ENCODE measurements around the gene ELP2.

ELP2 gene

DNA sequence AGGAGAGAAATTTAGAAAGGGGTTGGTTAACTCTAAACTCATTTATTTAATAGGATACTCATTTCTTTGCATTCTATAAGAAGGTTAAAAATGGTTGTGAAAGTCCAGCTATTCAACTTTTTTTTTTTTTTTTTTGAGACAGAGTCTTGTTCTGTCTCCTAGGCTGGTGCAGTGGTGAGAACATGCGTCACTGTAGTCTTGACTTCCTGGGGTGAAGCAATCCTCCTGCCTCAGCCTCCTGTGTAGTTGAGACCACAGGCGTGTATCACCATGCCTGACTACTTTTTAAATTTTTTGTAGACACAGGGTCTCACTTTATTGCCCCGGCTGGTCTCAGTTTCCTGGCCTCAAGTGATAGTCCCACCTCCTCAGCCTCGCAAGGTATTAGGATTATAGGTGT is 11.9 kb downstream of the ELP2 start:
- Histone ChIP-seq H3K36me3 (peaks cover 96 to 100% (median 98%) of the 10 kb centered on the region in 11 experiments), H3K9ac (no peak overlapping the region)

DNA sequence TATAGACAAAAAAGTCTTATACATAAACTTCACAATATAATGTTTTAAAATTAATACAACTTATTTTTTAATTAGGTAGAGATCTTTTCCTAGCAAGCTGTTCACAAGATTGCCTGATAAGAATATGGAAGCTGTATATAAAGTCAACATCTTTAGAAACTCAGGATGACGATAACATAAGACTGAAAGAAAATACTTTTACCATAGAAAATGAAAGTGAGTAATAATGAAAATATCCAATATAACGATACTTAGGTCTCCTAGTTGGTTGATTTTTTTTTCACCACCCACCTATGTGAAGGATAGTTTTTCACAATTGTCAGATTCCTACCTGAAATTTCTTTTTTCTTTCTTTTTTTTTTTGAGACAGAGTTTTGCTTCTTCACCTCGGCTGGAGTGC is 13.1 kb downstream of the ELP2 start:
- H3K4me2 ChIP-seq = no peak overlapping the region
- no peak overlapping the region for H3K27ac ChIP-seq
- no peak overlapping the region for H3K4me3 ChIP-seq
- H3K36me3 ChIP-seq = peaks cover 96 to 100% (median 98%) of the 10 kb centered on the region in 11 experiments
- peaks cover 0 to 13% (median 0%) of the 10 kb centered on the region in 10 experiments; a peak in 3 of 20 replicates for H3K4me1 ChIP-seq
- H3K27me3 ChIP-seq = no peaks in the 10 kb centered on the region
- no peak for TF ChIP-seq Cebpa-rat (IDR thresholded peaks at IDR 0.05)
- H4K20me1 ChIP-seq = peaks cover 0 to 28% (median 4%) of the 10 kb centered on the region in 11 experiments; a peak in 5 of 22 replicates
- H3K9me3 ChIP-seq (replicated peaks in 1 of 11) = no peaks in the 10 kb centered on the region
- H3K9ac ChIP-seq = no peak overlapping the region

More for the DNA sequence above, 11.9 kb downstream of the ELP2 start:
- Histone ChIP-seq H3K9me3 (replicated peaks in 1 of 11) (no peaks in the 10 kb centered on the region), H3K4me3 (no peak overlapping the region), H4K20me1 (peaks cover 0 to 35% (median 6%) of the 10 kb centered on the region in 11 experiments; a peak in 8 of 22 replicates), H3K27me3 (no peaks in the 10 kb centered on the region), H3K27ac (no peak overlapping the region), H3K4me2 (no peak overlapping the region), H3K4me1 (peaks cover 0 to 13% (median 0%) of the 10 kb centered on the region in 10 experiments; a peak in 3 of 20 replicates)
- TF ChIP-seq Cebpa-rat (IDR thresholded peaks at IDR 0.05) = no peak

- Histone ChIP-seq H3K27me3 (no peaks in the 10 kb centered on the region), H4K20me1 (peaks cover 0 to 22% (median 4%) of the 10 kb centered on the region in 11 experiments; a peak in 6 of 22 replicates), H3K9me3 (replicated peaks in 1 of 11) (no peaks in the 10 kb centered on the region), H3K4me3 (no peak overlapping the region), H3K27ac (no peak overlapping the region), H3K4me2 (no peak overlapping the region), H3K4me1 (peaks cover 0 to 13% (median 0%) of the 10 kb centered on the region in 10 experiments; a peak in 3 of 20 replicates), H3K36me3 (peaks cover 96 to 100% (median 98%) of the 10 kb centered on the region in 11 experiments), H3K9ac (no peak overlapping the region)
- TF ChIP-seq Cebpa-rat (IDR thresholded peaks at IDR 0.05) = no peak
Observed at GRCh38 chr18:36143391-36143790, 13.7 kb downstream of the ELP2 start.

DNA sequence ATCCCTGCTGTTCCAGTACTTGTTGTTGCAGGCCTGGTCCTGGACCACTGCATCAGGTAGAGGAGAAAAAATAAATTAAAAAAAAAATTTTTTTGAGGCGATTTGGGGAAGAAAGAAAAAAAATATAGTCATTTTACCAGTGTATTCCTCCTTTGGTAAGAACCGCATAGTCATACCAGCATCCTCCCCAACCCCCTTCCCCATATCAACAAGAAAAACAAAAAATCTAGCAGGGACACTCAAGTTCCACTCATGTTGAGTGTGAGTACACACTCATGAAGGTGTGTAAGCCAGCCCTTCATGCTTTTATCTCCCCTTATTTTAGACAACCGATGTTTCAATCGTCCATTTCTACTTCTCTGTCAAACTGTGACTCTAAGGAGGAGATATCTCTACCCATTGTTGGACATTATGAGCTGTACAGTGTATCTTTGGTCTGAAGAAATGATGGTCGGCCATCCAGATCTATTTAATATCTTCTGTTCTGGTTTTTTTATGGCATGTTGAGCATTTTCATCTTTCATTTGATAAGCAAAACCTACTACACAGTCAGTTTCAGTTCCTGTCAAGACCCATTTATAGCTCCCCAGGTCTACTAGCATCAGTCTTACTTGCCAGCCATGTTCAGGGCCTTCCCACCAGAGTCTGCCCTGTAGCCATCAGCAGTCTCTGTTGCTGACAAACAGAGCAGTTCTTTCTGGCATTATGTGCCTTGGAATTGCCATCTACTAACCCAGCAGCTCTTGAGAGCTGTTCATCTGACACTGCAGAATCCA is 20.0 kb downstream of the ELP2 start:
- Histone ChIP-seq H3K27ac (no peak overlapping the region), H3K27me3 (no peaks in the 10 kb centered on the region), H3K4me1 (peaks cover 0 to 13% (median 8%) of the 10 kb centered on the region in 10 experiments; a peak in 15 of 20 replicates), H3K9ac (no peak overlapping the region), H3K36me3 (peaks cover 98 to 100% (median 100%) of the 10 kb centered on the region in 11 experiments), H4K20me1 (peaks cover 0 to 17% (median 4%) of the 10 kb centered on the region in 11 experiments; a peak in 7 of 22 replicates), H3K4me3 (no peak overlapping the region), H3K9me3 (replicated peaks in 1 of 11) (no peaks in the 10 kb centered on the region), H3K4me2 (peak overlapping the region in 4 of 11 experiments; percentile 7 to 33 (median 19); a peak in 5 of 22 replicates)
- TF ChIP-seq Cebpa-rat (IDR thresholded peaks at IDR 0.05) = no peak

DNA sequence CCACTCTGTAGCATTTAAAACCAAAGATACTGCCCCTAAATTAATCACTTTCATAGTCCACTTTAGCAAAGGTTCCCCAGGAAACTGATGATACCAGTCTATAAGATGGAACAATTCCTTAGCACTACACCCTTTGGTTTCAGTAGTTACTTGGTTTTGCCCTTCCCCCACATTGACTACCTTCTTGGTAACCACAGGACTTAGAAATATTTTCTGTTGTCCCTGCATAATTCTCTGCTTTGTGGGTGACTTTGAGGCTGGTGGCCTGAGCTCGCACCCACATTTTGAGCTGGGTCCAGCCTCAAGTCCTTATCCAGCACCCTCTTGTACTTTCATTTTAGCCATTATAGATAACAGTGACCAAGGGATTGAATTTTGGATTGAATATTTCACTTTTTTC is 23.1 kb downstream of the ELP2 start:
- no peak overlapping the region for H3K9ac ChIP-seq
- no peaks in the 10 kb centered on the region for H3K27me3 ChIP-seq
- peaks cover 0 to 13% (median 8%) of the 10 kb centered on the region in 10 experiments; a peak in 14 of 20 replicates for H3K4me1 ChIP-seq
- H3K36me3 ChIP-seq = peaks cover 98 to 100% (median 100%) of the 10 kb centered on the region in 11 experiments
- no peak overlapping the region for H3K27ac ChIP-seq
- TF ChIP-seq Cebpa-rat (IDR thresholded peaks at IDR 0.05) = no peak
- H3K4me3 ChIP-seq = no peak overlapping the region
- H4K20me1 ChIP-seq = peaks cover 0 to 22% (median 7%) of the 10 kb centered on the region in 11 experiments; a peak in 10 of 22 replicates
- no peaks in the 10 kb centered on the region for H3K9me3 ChIP-seq (replicated peaks in 1 of 11)
- no peak overlapping the region for H3K4me2 ChIP-seq

DNA sequence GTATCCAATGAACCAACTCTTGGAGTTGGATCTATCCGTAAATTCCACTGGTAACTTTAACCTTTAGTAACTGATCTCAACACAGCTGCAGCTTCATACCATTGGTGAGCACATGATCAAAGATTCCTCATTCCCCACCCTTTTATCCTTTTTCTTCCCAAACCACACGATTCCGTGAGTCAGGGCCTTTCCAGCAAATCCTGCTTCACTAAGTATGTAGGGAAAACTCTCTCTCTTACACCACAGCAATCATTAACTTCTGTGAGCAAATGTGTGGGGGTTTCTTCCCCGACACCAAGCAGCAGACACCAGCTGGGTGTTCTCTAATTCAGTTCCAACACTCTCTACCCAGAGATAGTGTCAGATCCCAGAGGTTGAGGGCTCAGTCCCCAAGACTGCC is 23.5 kb downstream of the ELP2 start:
- Histone ChIP-seq H3K4me3 (no peak overlapping the region), H4K20me1 (peaks cover 0 to 26% (median 8%) of the 10 kb centered on the region in 11 experiments; a peak in 10 of 22 replicates), H3K9ac (no peak overlapping the region), H3K9me3 (replicated peaks in 1 of 11) (no peaks in the 10 kb centered on the region), H3K27ac (no peak overlapping the region), H3K4me1 (peaks cover 0 to 13% (median 8%) of the 10 kb centered on the region in 10 experiments; a peak in 14 of 20 replicates), H3K36me3 (peaks cover 96 to 100% (median 100%) of the 10 kb centered on the region in 11 experiments), H3K4me2 (no peak overlapping the region), H3K27me3 (no peaks in the 10 kb centered on the region)
- TF ChIP-seq Cebpa-rat (IDR thresholded peaks at IDR 0.05) = no peak

DNA sequence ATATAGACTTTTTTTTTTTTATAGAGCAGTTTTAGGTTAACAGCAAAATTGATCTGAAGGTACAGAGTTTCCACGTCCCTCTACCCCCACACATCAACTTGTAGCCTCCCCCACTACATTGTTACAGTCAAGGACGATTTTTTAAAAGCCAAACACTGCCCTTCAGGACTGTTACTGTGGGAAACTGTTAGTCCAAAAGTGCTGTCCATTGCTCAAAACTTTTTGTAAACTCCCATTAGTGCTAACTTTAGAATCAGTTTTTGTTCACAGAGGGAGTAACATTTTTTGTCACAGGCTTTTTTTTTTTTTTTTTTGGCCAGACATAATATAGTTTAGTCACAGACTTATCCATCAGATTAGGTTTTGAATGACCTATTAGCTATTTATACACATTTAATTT is 24.1 kb downstream of the ELP2 start:
- H3K36me3 ChIP-seq = peaks cover 92 to 100% (median 100%) of the 10 kb centered on the region in 11 experiments
- no peaks in the 10 kb centered on the region for H3K9me3 ChIP-seq (replicated peaks in 1 of 11)
- no peak for TF ChIP-seq Cebpa-rat (IDR thresholded peaks at IDR 0.05)
- H4K20me1 ChIP-seq = peaks cover 0 to 32% (median 6%) of the 10 kb centered on the region in 11 experiments; a peak in 10 of 22 replicates
- no peaks in the 10 kb centered on the region for H3K27me3 ChIP-seq
- H3K4me1 ChIP-seq = peaks cover 0 to 13% (median 8%) of the 10 kb centered on the region in 10 experiments; a peak in 15 of 20 replicates
- H3K27ac ChIP-seq = no peak overlapping the region
- H3K4me3 ChIP-seq = no peak overlapping the region
- no peak overlapping the region for H3K4me2 ChIP-seq
- H3K9ac ChIP-seq = no peak overlapping the region

DNA sequence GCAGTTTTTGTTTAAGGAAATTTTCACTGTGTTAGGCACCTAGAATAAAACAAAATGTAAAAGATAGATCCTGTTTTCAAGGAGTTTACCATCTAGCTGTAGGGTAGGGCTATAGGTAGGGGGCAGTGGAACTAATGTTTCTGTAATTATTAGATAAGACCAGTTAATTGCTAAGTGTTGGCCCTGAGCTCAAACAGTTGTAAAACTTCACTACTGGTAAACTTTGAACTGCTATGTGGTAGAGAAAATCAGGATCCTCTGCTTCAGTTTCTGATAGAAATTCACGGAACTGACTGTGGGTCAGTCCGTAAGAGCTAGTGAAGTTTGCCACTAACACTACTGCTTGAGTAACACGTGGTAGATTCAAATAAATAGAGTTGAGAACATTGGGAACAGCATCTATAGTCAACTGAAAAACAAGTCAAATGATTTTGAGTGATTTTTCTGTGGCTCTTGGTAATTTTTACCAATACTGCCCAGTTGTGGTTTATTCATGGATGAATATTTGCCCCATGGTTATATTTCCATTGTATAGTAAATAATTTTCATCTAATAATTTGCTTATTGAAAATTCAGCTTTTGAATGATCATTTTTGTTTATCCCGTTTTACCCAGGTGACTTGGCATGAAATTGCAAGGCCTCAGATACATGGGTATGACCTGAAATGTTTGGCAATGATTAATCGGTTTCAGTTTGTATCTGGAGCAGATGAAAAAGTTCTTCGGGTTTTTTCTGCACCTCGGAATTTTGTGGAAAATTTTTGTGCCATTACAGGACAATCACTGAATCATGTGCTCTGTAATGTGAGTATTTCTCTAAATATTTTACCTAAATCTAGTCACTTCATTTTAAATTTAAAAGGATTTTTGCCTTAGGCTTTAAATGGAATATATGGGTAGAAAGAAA is 26.4 kb downstream of the ELP2 start:
- Histone ChIP-seq H3K36me3 (peaks cover 92 to 100% (median 100%) of the 10 kb centered on the region in 11 experiments), H3K9me3 (replicated peaks in 1 of 11) (no peaks in the 10 kb centered on the region), H3K4me3 (no peak overlapping the region), H3K27ac (no peak overlapping the region), H3K4me1 (peaks cover 0 to 6% (median 0%) of the 10 kb centered on the region in 10 experiments; a peak in 1 of 20 replicates), H3K27me3 (no peaks in the 10 kb centered on the region), H3K9ac (no peak overlapping the region), H4K20me1 (peaks cover 0 to 25% (median 5%) of the 10 kb centered on the region in 11 experiments; a peak in 7 of 22 replicates), H3K4me2 (no peak overlapping the region)
- TF ChIP-seq Cebpa-rat (IDR thresholded peaks at IDR 0.05) = no peak

All from BLaER1 treated with 17β-estradiol and CSF1 and Interleukin-3, amounts not matched to agents 10 nM and 100 nM (cell line).